Activated CD4-positive, alpha-beta memory T cell treated with anti-CD3 and anti-CD28 coated beads for 36 hours (primary cell): Measurements from ENCODE around the gene REPS1. TPM values are rescaled to one million over a fixed set of nuclear protein-coding genes. Genes with fewer than 3 reads are reported as not detected.
"Not testable (repeated sequence)": the region's sequence is repeated elsewhere in the genome, so short reads cannot be mapped to it uniquely, and the experiment has no call there.

Source experiments
- CTCF ChIA-PET: fragments of 350-600 bp; sonication (Branson Sonifier 250); formaldehyde crosslinking; loops from one replicate; lab custom pipeline; 2021; ENCODE audit warnings: antibody characterized with exemption, inconsistent platforms; lab: Charles Lee
- POLR2A ChIA-PET: fragments of 350-600 bp; sonication (Branson Sonifier 250); formaldehyde crosslinking; loops from one replicate; lab custom pipeline; 2021; ENCODE audit warnings: antibody characterized with exemption; lab: Charles Lee
- DNase-seq: peaks from one replicate; pipeline ENCODE4 v3.0.0-alpha.2; 2020
- H3K27ac Mint-ChIP-seq: one replicate; pipeline ENCODE4 v1.8.0; 2021; ENCODE audit warnings: mixed read lengths
- H3K27me3 Mint-ChIP-seq: one replicate; pipeline ENCODE4 v1.8.0; 2021; ENCODE audit warnings: mixed read lengths
- H3K36me3 Mint-ChIP-seq: one replicate; pipeline ENCODE4 v1.8.0; 2021; ENCODE audit warnings: mixed read lengths
- H3K4me1 Mint-ChIP-seq: one replicate; pipeline ENCODE4 v1.8.0; 2021; ENCODE audit warnings: low read depth, mixed read lengths
- H3K4me3 Mint-ChIP-seq: one replicate; pipeline ENCODE4 v1.8.0; 2021; ENCODE audit warnings: mild to moderate bottlenecking, mixed read lengths
- H3K9me3 Mint-ChIP-seq: one replicate; pipeline ENCODE4 v1.8.0; 2021; ENCODE audit warnings: mixed read lengths
- intact Hi-C: fragments of 100-400 bp; cut with micrococcal nuclease; formaldehyde crosslinking; loops from one replicate; pipeline ENCODE4 v1.15.1; 2023
- total RNA-seq, 2 experiments: library from RNA; stranded (reverse); gene quantifications; one replicate each; pipeline ENCODE4 v1.2.3, GENCODE V29; 2021

Gene REPS1
- total RNA-seq, 2 experiments from 2014 or later: 50.7 to 57.9 TPM

- Mint-ChIP-seq H3K27ac (no peak overlapping the region), H3K4me3 (no peak overlapping the region), H3K36me3 (no peaks in the 10 kb centered on the region), H3K4me1 (no peaks in the 10 kb centered on the region), H3K27me3 (no peaks in the 10 kb centered on the region), H3K9me3 (no peaks in the 10 kb centered on the region)
- intact Hi-C loops: no loop called here
- POLR2A ChIA-PET: no interaction called here
- CTCF ChIA-PET: no interaction called here
- no peak for DNase-seq
Observed at GRCh38 chr6:138997136-138997535, 9.1 kb upstream of the REPS1 start.

GRCh38 chr6:138996524-138996923, 8.5 kb upstream of the REPS1 start:
- no peak overlapping the region for H3K27ac Mint-ChIP-seq
- POLR2A ChIA-PET: no interaction called here
- H3K4me3 Mint-ChIP-seq: no peak overlapping the region
- H3K36me3 Mint-ChIP-seq: no peaks in the 10 kb centered on the region
- CTCF ChIA-PET: no interaction called here
- DNase-seq: no peak
- no peaks in the 10 kb centered on the region for H3K27me3 Mint-ChIP-seq
- no peaks in the 10 kb centered on the region for H3K9me3 Mint-ChIP-seq
- H3K4me1 Mint-ChIP-seq: no peaks in the 10 kb centered on the region
- intact Hi-C loops: no loop called here

GRCh38 chr6:138993410-138993809, 5.4 kb upstream of the REPS1 start:
- CTCF ChIA-PET, H3K27ac Mint-ChIP-seq, DNase-seq, H3K4me1 Mint-ChIP-seq, intact Hi-C loops, H3K4me3 Mint-ChIP-seq, POLR2A ChIA-PET, H3K9me3 Mint-ChIP-seq, H3K27me3 Mint-ChIP-seq, H3K36me3 Mint-ChIP-seq: not testable (repeated sequence)

GRCh38 chr6:138992965-138993364, 4.9 kb upstream of the REPS1 start:
- H3K27ac Mint-ChIP-seq, H3K27me3 Mint-ChIP-seq, intact Hi-C loops, H3K36me3 Mint-ChIP-seq, POLR2A ChIA-PET, CTCF ChIA-PET, DNase-seq, H3K4me1 Mint-ChIP-seq, H3K9me3 Mint-ChIP-seq, H3K4me3 Mint-ChIP-seq: not testable (repeated sequence)

GRCh38 chr6:138991206-138991605, 3.2 kb upstream of the REPS1 start:
- CTCF ChIA-PET: interaction anchor here (0.8 kb wide), 1 partner anchor 175 kb away, joined by 3 read pairs; no protein-coding TSS in a partner anchor
- no peak for DNase-seq
- H3K27ac Mint-ChIP-seq: no peak overlapping the region
- H3K4me1 Mint-ChIP-seq: peaks cover 14% of the 10 kb centered on the region
- POLR2A ChIA-PET: interaction anchor here (1.2 kb wide), 1 partner anchor 173 kb away, joined by 4 read pairs; no protein-coding TSS in a partner anchor
- H3K36me3 Mint-ChIP-seq: peaks cover 2% of the 10 kb centered on the region
- H3K4me3 Mint-ChIP-seq: no peak overlapping the region
- intact Hi-C loops: no loop called here
- no peaks in the 10 kb centered on the region for H3K27me3 Mint-ChIP-seq
- H3K9me3 Mint-ChIP-seq: no peaks in the 10 kb centered on the region

- Mint-ChIP-seq H3K4me3 (no peak overlapping the region), H3K36me3 (peaks cover 2% of the 10 kb centered on the region), H3K9me3 (no peaks in the 10 kb centered on the region), H3K27ac (no peak overlapping the region), H3K4me1 (peaks cover 19% of the 10 kb centered on the region), H3K27me3 (no peaks in the 10 kb centered on the region)
- ChIA-PET POLR2A (no interaction called here), CTCF (interaction anchor here (0.6 to 5.2 kb wide), 20 partner anchors 13 to 401 kb away, joined by 3 to 67 read pairs (median 4); partner anchors contain the start of gene CCDC28A)
- no peak for DNase-seq
- intact Hi-C loops: loop anchor here (5.0 kb wide), 4 partner anchors 118 to 383 kb away; partner anchors contain the start of gene CITED2
Observed at GRCh38 chr6:138989098-138989983, 1.3 kb upstream of the REPS1 start.

GRCh38 chr6:138988469-138988834, 399 bp upstream of the REPS1 start:
- Mint-ChIP-seq H3K4me3 (peak overlapping the region; percentile 85), H3K27me3 (no peaks in the 10 kb centered on the region), H3K4me1 (peaks cover 19% of the 10 kb centered on the region), H3K36me3 (peaks cover 2% of the 10 kb centered on the region), H3K27ac (peak overlapping the region; percentile 89), H3K9me3 (no peaks in the 10 kb centered on the region)
- POLR2A ChIA-PET: interaction anchor here (0.6 kb wide), 1 partner anchor 39 kb away, joined by 3 read pairs; no protein-coding TSS in a partner anchor
- CTCF ChIA-PET: interaction anchor here (0.6 to 5.2 kb wide), 16 partner anchors 13 to 321 kb away, joined by 3 to 67 read pairs (median 4); partner anchors contain the start of gene CCDC28A
- DNase-seq: no peak
- intact Hi-C loops: loop anchor here (1.0 to 5.0 kb wide), 6 partner anchors 40 to 384 kb away; partner anchors contain the start of genes ABRACL and CITED2

GRCh38 chr6:138987080-138987642, 892 bp downstream of the REPS1 start:
- ChIA-PET CTCF (interaction anchor here (0.6 to 5.2 kb wide), 10 partner anchors 16 to 1272 kb away, joined by 3 to 67 read pairs (median 4); no protein-coding TSS in a partner anchor), POLR2A (interaction anchor here (0.5 to 2.1 kb wide), 4 partner anchors 12 to 171 kb away, joined by 3 to 10 read pairs (median 4); partner anchors contain the start of gene ABRACL)
- Mint-ChIP-seq H3K4me1 (peaks cover 19% of the 10 kb centered on the region), H3K36me3 (peaks cover 2% of the 10 kb centered on the region), H3K9me3 (no peaks in the 10 kb centered on the region), H3K27ac (peak overlapping the region; percentile 67), H3K27me3 (no peaks in the 10 kb centered on the region), H3K4me3 (peak overlapping the region; percentile 79)
- DNase-seq: no peak
- intact Hi-C loops: loop anchor here (2.0 to 5.0 kb wide), 7 partner anchors 16 to 385 kb away; partner anchors contain the start of gene CITED2

- H3K27ac Mint-ChIP-seq: peak overlapping the region; percentile 15
- H3K9me3 Mint-ChIP-seq: no peaks in the 10 kb centered on the region
- DNase-seq: no peak
- no peaks in the 10 kb centered on the region for H3K27me3 Mint-ChIP-seq
- CTCF ChIA-PET: interaction anchor here (0.6 to 5.2 kb wide), 8 partner anchors 16 to 1271 kb away, joined by 3 to 67 read pairs (median 5); no protein-coding TSS in a partner anchor
- peaks cover 2% of the 10 kb centered on the region for H3K36me3 Mint-ChIP-seq
- intact Hi-C loops: loop anchor here (1.0 to 5.0 kb wide), 8 partner anchors 16 to 386 kb away; partner anchors contain the start of genes CCDC28A and CITED2
- H3K4me3 Mint-ChIP-seq: peak overlapping the region; percentile 79
- peaks cover 24% of the 10 kb centered on the region for H3K4me1 Mint-ChIP-seq
- POLR2A ChIA-PET: interaction anchor here (1.9 to 2.1 kb wide), 2 partner anchors 41 to 151 kb away, joined by 4 to 10 read pairs; partner anchors contain the start of gene ABRACL
Observed at GRCh38 chr6:138986578-138986977, 1.5 kb downstream of the REPS1 start.

GRCh38 chr6:138981416-138981815, 6.6 kb downstream of the REPS1 start:
- Mint-ChIP-seq H3K27ac (no peak overlapping the region), H3K9me3 (no peaks in the 10 kb centered on the region), H3K36me3 (no peaks in the 10 kb centered on the region), H3K27me3 (no peaks in the 10 kb centered on the region), H3K4me1 (peaks cover 45% of the 10 kb centered on the region), H3K4me3 (no peak overlapping the region)
- ChIA-PET CTCF (interaction anchor here (0.7 to 1.4 kb wide), 2 partner anchors 166 to 238 kb away, joined by 3 to 5 read pairs; no protein-coding TSS in a partner anchor), POLR2A (interaction anchor here (1.7 kb wide), 1 partner anchor 10 kb away, joined by 6 read pairs; no protein-coding TSS in a partner anchor)
- intact Hi-C loops: no loop called here
- DNase-seq: no peak

GRCh38 chr6:138979813-138980668, 8.0 kb downstream of the REPS1 start:
- intact Hi-C loops: no loop called here
- ChIA-PET CTCF (no interaction called here), POLR2A (no interaction called here)
- Mint-ChIP-seq H3K27me3 (no peaks in the 10 kb centered on the region), H3K27ac (no peak overlapping the region), H3K4me1 (peaks cover 41% of the 10 kb centered on the region), H3K4me3 (no peak overlapping the region), H3K9me3 (no peaks in the 10 kb centered on the region), H3K36me3 (no peaks in the 10 kb centered on the region)
- no peak for DNase-seq
